Neural crest cell (in vitro differentiated cells): ENCODE results near the gene FDX2. TPM values are rescaled to one million over a fixed set of nuclear protein-coding genes. Genes with fewer than 3 reads are reported as not detected.

ENCODE experiments used
- DNase-seq: peaks from one replicate; pipeline ENCODE4 v3.0.0; 2021; ENCODE audit warnings: low read depth, mixed read lengths, low spot score
- H3K27ac Mint-ChIP-seq: one replicate; pipeline ENCODE4 v1.8.0; 2021; ENCODE audit warnings: mild to moderate bottlenecking, mixed read lengths; ENCODE audit not compliant: unreplicated experiment
- H3K27me3 Mint-ChIP-seq: 2 replicates; pipeline ENCODE4 v1.8.0; 2021; ENCODE audit warnings: low read depth, mild to moderate bottlenecking, mixed read lengths
- H3K36me3 Mint-ChIP-seq: 2 replicates; pipeline ENCODE4 v1.8.0; 2021; ENCODE audit warnings: low read depth, mild to moderate bottlenecking, mixed read lengths
- H3K4me1 Mint-ChIP-seq: 2 replicates; pipeline ENCODE4 v1.8.0; 2021; ENCODE audit warnings: mixed read lengths
- H3K4me3 Mint-ChIP-seq: one replicate; pipeline ENCODE4 v1.8.0; 2021; ENCODE audit warnings: mild to moderate bottlenecking, mixed read lengths
- H3K9me3 Mint-ChIP-seq: 2 replicates; pipeline ENCODE4 v1.8.0; 2021; ENCODE audit warnings: mixed read lengths
- total RNA-seq: library from RNA; stranded (reverse); gene quantifications from 2 replicates; pipeline ENCODE4 v1.2.1, GENCODE V29; 2021
- TF ChIP-seq, protein P1 (sequence below): fragments of 200-600 bp; sonication (generic); conservative IDR thresholded peaks from 2 replicates; pipeline ENCODE4 v1.5.0; 2021; ENCODE audit warnings: antibody characterized with exemption, mild to moderate bottlenecking

The FDX2 gene
- total RNA-seq, 1 donor from 2014 or later, result 22.5 TPM

DNA sequence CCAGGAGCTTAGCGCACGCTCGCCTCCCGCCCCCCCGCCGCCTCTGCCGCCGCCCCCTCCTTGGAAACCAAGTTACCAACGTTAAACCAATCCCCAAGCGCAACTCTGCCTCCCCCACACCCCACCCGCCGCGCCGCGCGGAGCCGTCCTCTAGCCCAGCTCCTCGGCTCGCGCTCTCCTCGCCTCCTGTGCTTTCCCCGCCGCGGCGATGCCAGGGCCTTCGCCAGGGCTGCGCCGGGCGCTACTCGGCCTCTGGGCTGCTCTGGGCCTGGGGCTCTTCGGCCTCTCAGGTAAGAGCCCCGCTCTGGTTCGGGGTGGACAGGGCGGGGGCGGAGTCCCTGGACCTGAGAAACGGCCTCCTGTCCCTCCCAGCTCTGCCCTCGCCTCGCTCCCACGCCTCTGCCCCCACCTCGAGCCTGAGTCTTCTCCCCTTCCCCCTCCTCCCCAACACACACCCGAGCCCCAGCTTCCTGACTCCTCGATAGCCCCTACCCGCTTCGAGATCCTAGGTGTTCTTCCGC lies 25.9 kb downstream of the FDX2 start, which contains the start of gene ICAM5:
TSS of gene ICAM5 (plus strand) at position 117 of the 521 bp plus-strand sequence. CDS start at position 209, 92 bp downstream.
- H3K27ac Mint-ChIP-seq, result no peak within 1 kb of the TSS
- no peak for DNase-seq
- no peaks in the 10 kb centered on the region for H3K36me3 Mint-ChIP-seq
- H3K27me3 Mint-ChIP-seq, result peaks cover 100% of the 10 kb centered on the region
- peaks cover 22% of the 10 kb centered on the region for H3K4me1 Mint-ChIP-seq
- H3K4me3 Mint-ChIP-seq, result peak within 1 kb of the TSS; percentile 81
- TF ChIP-seq, protein P1, sequence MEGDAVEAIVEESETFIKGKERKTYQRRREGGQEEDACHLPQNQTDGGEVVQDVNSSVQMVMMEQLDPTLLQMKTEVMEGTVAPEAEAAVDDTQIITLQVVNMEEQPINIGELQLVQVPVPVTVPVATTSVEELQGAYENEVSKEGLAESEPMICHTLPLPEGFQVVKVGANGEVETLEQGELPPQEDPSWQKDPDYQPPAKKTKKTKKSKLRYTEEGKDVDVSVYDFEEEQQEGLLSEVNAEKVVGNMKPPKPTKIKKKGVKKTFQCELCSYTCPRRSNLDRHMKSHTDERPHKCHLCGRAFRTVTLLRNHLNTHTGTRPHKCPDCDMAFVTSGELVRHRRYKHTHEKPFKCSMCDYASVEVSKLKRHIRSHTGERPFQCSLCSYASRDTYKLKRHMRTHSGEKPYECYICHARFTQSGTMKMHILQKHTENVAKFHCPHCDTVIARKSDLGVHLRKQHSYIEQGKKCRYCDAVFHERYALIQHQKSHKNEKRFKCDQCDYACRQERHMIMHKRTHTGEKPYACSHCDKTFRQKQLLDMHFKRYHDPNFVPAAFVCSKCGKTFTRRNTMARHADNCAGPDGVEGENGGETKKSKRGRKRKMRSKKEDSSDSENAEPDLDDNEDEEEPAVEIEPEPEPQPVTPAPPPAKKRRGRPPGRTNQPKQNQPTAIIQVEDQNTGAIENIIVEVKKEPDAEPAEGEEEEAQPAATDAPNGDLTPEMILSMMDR, result no peak
- no peaks in the 10 kb centered on the region for H3K9me3 Mint-ChIP-seq

DNA sequence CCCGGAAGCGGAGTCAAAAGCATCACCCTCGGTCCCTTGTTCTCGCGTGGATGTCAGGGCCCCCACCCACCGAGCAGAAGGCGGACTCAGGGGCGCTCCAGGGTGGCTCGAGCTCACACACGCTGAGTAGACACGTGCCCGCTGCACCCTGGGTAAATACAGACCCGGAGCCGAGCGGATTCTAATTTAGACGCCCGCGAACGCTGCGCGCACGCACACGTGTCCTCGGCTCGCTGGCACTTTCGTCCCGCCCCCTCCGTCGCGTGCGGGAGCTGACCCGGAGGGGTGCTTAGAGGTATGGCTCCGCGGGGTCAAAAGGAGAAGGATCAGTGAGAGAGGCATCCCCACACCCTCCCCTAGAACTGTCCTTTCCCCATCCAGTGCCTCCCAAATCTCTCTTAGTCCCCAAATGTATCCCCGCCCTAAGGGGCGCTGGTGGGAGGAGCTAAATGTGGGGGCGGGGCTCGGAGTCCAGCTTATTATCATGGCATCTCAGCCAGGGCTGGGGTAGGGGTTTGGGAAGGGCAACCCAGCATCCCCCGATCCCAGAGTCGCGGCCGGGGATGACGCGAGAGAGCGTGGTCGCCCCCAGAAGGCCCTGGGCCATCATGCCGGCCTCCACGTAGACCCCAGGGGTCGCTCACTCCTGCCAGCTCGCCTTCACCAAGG lies 26.5 kb downstream of the FDX2 start:
- Mint-ChIP-seq H3K9me3 (no peaks in the 10 kb centered on the region), H3K36me3 (no peaks in the 10 kb centered on the region), H3K27ac (no peak overlapping the region), H3K4me3 (peak overlapping the region; percentile 81), H3K4me1 (peaks cover 22% of the 10 kb centered on the region), H3K27me3 (peaks cover 99% of the 10 kb centered on the region)
- DNase-seq, result no peak
- TF ChIP-seq, protein P1, result no peak

DNA sequence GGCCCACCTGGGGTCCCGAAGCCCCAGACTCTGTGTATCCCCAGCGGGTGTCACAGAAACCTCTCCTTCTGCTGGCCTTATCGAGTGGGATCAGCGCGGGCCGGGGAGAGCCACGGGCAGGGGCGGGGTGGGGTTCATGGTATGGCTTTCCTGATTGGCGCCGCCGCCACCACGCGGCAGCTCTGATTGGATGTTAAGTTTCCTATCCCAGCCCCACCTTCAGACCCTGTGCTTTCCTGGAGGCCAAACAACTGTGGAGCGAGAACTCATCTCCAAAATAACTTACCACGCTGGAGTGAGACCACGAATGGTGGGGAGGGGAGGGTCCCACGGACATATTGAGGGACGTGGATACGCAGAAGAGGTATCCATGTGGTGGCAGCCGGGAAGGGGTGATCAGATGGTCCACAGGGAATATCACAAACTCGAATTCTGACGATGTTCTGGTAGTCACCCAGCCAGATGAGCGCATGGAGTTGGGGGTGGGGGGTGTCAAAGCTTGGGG lies 27.1 kb downstream of the FDX2 start:
- peak; percentile 56 for DNase-seq
- Mint-ChIP-seq H3K36me3 (no peaks in the 10 kb centered on the region), H3K4me3 (peak overlapping the region; percentile 81), H3K9me3 (no peaks in the 10 kb centered on the region), H3K4me1 (peaks cover 22% of the 10 kb centered on the region), H3K27ac (no peak overlapping the region), H3K27me3 (peaks cover 98% of the 10 kb centered on the region)
- TF ChIP-seq, protein P1, result no peak

DNA sequence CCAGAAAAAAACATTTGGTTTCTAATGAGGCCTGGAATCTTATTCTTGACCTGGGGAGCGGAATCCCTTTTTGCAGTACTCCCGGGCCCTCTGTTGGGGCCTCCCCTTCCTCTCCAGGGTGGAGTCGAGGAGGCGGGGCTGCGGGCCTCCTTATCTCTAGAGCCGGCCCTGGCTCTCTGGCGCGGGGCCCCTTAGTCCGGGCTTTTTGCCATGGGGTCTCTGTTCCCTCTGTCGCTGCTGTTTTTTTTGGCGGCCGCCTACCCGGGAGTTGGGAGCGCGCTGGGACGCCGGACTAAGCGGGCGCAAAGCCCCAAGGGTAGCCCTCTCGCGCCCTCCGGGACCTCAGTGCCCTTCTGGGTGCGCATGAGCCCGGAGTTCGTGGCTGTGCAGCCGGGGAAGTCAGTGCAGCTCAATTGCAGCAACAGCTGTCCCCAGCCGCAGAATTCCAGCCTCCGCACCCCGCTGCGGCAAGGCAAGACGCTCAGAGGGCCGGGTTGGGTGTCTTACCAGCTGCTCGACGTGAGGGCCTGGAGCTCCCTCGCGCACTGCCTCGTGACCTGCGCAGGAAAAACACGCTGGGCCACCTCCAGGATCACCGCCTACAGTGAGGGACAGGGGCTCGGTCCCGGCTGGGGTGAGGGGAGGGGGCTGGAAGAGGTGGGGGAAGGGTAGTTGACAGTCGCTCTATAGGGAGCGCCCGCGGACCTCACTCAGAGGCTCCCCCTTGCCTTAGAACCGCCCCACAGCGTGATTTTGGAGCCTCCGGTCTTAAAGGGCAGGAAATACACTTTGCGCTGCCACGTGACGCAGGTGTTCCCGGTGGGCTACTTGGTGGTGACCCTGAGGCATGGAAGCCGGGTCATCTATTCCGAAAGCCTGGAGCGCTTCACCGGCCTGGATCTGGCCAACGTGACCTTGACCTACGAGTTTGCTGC lies 28.7 kb downstream of the FDX2 start, which contains the start of gene ICAM4:
TSS of gene ICAM4 (plus strand) at position 153 of the 935 bp plus-strand sequence. CDS start at position 211, 58 bp downstream.
- Mint-ChIP-seq H3K36me3 (no peaks in the 10 kb centered on the region), H3K4me1 (peaks cover 15% of the 10 kb centered on the region), H3K4me3 (peak within 1 kb of the TSS; percentile 18), H3K27me3 (peaks cover 88% of the 10 kb centered on the region), H3K9me3 (no peaks in the 10 kb centered on the region), H3K27ac (no peak within 1 kb of the TSS)
- DNase-seq, result no peak
- TF ChIP-seq, protein P1, result no peak

DNA sequence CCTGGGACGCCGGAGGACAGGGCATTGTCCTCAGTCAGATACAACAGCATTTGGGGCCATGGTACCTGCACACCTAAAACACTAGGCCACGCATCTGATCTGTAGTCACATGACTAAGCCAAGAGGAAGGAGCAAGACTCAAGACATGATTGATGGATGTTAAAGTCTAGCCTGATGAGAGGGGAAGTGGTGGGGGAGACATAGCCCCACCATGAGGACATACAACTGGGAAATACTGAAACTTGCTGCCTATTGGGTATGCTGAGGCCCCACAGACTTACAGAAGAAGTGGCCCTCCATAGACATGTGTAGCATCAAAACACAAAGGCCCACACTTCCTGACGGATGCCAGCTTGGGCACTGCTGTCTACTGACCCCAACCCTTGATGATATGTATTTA lies 30.4 kb downstream of the FDX2 start:
- no peak overlapping the region for H3K27ac Mint-ChIP-seq
- TF ChIP-seq, protein P1, result no peak
- no peaks in the 10 kb centered on the region for H3K9me3 Mint-ChIP-seq
- no peak for DNase-seq
- peaks cover 8% of the 10 kb centered on the region for H3K4me1 Mint-ChIP-seq
- no peak overlapping the region for H3K4me3 Mint-ChIP-seq
- H3K27me3 Mint-ChIP-seq, result peaks cover 72% of the 10 kb centered on the region
- no peaks in the 10 kb centered on the region for H3K36me3 Mint-ChIP-seq
